ENCODE data around the gene LRRC38.

- TF ChIP-seq CTCF (IDR thresholded peaks at IDR 0.05) (no peak), EP300 (IDR thresholded peaks at IDR 0.05) (no peak)
Observed at GRCh38 chr1:13479171-13479856, 34.5 kb downstream of the LRRC38 start.

Measured in ovary (tissue), 3 donors.